GM23338 (cell line): ENCODE results near the gene SLC16A9.

Experiments used
- CREB1 ChIP-seq: fragments of 250-450 bp; sonication (Bioruptor Pico); IDR thresholded peaks from 2 replicates; pipeline ENCODE4 v1.5.0; 2020; ENCODE audit warnings: low read depth, mild to moderate bottlenecking, moderate library complexity
- EZH2 ChIP-seq: fragments of 200-600 bp; sonication (generic); IDR thresholded peaks from one replicate; pipeline ENCODE4 v1.8.0; 2017; ENCODE audit warnings: antibody characterized with exemption, mild to moderate bottlenecking, low read depth; ENCODE audit not compliant: unreplicated experiment
- EZH2phosphoT487 ChIP-seq: fragments of 200-600 bp; sonication (generic); IDR thresholded peaks from one replicate; pipeline ENCODE4 v1.8.1; 2018; ENCODE audit warnings: antibody characterized with exemption; ENCODE audit not compliant: unreplicated experiment
- JUNB ChIP-seq: IDR thresholded peaks from one replicate; pipeline ENCODE4 v1.6.1; 2016; ENCODE audit warnings: antibody characterized with exemption; ENCODE audit not compliant: unreplicated experiment
- POLR2AphosphoS5 ChIP-seq: IDR thresholded peaks from 2 replicates; pipeline ENCODE4 v1.6.1; 2016; ENCODE audit warnings: antibody characterized with exemption, low read depth
- TF ChIP-seq, protein P1 (sequence below), 2 experiments: fragments of 200-600 bp in 1 of 2; sonication (generic) in 1 of 2; conservative IDR thresholded peaks; 2 replicates each; pipeline versions ENCODE4 v1.5.1 to v1.6.1; 2016 to 2017; ENCODE audit warnings: antibody characterized with exemption in 2 of 2, low read depth in 2 of 2, mild to moderate bottlenecking in 2 of 2, moderate library complexity in 1 of 2
- TF ChIP-seq, protein P2 (sequence below): IDR thresholded peaks from one replicate; pipeline ENCODE4 v1.6.1; 2018; ENCODE audit warnings: antibody characterized with exemption; ENCODE audit not compliant: unreplicated experiment

DNA sequence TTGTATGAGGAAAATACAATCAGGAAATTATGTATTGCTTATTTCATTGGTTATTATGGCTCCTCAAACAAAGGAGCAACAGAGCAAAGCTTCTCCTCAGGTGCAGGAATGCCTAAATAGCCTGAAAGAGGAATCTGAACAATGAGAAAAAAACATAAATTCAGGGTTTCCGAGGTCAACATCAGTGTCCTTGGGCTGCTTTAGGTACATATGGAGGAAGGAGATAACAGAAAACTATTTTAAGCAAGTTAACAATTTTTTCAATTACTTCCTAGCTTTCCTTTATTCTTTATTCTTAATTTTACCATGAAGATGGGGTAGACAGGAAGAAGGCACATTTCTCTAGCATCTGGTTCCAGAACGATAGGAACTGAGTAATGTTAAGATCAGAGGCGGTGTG, 14.0 kb downstream of the SLC16A9 start:
- TF ChIP-seq, protein P1, sequence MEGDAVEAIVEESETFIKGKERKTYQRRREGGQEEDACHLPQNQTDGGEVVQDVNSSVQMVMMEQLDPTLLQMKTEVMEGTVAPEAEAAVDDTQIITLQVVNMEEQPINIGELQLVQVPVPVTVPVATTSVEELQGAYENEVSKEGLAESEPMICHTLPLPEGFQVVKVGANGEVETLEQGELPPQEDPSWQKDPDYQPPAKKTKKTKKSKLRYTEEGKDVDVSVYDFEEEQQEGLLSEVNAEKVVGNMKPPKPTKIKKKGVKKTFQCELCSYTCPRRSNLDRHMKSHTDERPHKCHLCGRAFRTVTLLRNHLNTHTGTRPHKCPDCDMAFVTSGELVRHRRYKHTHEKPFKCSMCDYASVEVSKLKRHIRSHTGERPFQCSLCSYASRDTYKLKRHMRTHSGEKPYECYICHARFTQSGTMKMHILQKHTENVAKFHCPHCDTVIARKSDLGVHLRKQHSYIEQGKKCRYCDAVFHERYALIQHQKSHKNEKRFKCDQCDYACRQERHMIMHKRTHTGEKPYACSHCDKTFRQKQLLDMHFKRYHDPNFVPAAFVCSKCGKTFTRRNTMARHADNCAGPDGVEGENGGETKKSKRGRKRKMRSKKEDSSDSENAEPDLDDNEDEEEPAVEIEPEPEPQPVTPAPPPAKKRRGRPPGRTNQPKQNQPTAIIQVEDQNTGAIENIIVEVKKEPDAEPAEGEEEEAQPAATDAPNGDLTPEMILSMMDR (conservative IDR thresholded peaks at IDR 0.05; ENCODE audit: low read depth in 2 of 2) = no peak
- TF ChIP-seq JUNB (no peak), CREB1 (CRISPR knock-in tag) (no peak), EZH2 (no peak), POLR2AphosphoS5 (no peak), EZH2phosphoT487 (no peak)
- TF ChIP-seq, protein P2, sequence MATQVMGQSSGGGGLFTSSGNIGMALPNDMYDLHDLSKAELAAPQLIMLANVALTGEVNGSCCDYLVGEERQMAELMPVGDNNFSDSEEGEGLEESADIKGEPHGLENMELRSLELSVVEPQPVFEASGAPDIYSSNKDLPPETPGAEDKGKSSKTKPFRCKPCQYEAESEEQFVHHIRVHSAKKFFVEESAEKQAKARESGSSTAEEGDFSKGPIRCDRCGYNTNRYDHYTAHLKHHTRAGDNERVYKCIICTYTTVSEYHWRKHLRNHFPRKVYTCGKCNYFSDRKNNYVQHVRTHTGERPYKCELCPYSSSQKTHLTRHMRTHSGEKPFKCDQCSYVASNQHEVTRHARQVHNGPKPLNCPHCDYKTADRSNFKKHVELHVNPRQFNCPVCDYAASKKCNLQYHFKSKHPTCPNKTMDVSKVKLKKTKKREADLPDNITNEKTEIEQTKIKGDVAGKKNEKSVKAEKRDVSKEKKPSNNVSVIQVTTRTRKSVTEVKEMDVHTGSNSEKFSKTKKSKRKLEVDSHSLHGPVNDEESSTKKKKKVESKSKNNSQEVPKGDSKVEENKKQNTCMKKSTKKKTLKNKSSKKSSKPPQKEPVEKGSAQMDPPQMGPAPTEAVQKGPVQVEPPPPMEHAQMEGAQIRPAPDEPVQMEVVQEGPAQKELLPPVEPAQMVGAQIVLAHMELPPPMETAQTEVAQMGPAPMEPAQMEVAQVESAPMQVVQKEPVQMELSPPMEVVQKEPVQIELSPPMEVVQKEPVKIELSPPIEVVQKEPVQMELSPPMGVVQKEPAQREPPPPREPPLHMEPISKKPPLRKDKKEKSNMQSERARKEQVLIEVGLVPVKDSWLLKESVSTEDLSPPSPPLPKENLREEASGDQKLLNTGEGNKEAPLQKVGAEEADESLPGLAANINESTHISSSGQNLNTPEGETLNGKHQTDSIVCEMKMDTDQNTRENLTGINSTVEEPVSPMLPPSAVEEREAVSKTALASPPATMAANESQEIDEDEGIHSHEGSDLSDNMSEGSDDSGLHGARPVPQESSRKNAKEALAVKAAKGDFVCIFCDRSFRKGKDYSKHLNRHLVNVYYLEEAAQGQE = no peak
